Endodermal cell (in vitro differentiated cells): ENCODE results near the gene TMX1. TPM values are rescaled to one million over a fixed set of nuclear protein-coding genes. Genes with fewer than 3 reads are reported as not detected.
A peak's percentile ranks its signal among the peaks of the same experiment; 100 is the strongest.

ENCODE experiments used
- DNase-seq: peaks from one replicate; pipeline ENCODE4 v3.0.0-alpha.2; 2017
- H3K27ac ChIP-seq: 2 replicates; pipeline ENCODE4 v1.5.1; 2013; ENCODE audit warnings: mild to moderate bottlenecking, low read depth, low read length, moderate library complexity
- H3K27me3 ChIP-seq: 2 replicates; pipeline ENCODE4 v1.6.1; 2013; ENCODE audit warnings: mild to moderate bottlenecking, low read length, moderate library complexity; ENCODE audit not compliant: insufficient read depth, control insufficient read depth, poor library complexity, severe bottlenecking
- H3K36me3 ChIP-seq: 2 replicates; pipeline ENCODE4 v1.7.0; 2013; ENCODE audit warnings: mild to moderate bottlenecking, low read length, moderate library complexity; ENCODE audit not compliant: control insufficient read depth, insufficient read depth
- H3K4me1 ChIP-seq: one replicate; pipeline ENCODE4 v1.7.0; 2013; ENCODE audit warnings: low read length; ENCODE audit not compliant: control insufficient read depth, insufficient read depth
- H3K4me3 ChIP-seq: 2 replicates; pipeline ENCODE4 v1.5.1; 2013; ENCODE audit warnings: mild to moderate bottlenecking, low read length, moderate library complexity
- H3K9ac ChIP-seq: 2 replicates; pipeline ENCODE4 v1.6.1; 2013; ENCODE audit warnings: mild to moderate bottlenecking, low read length, moderate library complexity; ENCODE audit not compliant: poor library complexity, severe bottlenecking; ENCODE audit errors: extremely low read depth
- H3K9me3 ChIP-seq: 2 replicates; pipeline ENCODE4 v1.6.1; 2013; ENCODE audit warnings: mild to moderate bottlenecking, low read length, moderate library complexity; ENCODE audit not compliant: control insufficient read depth
- H3K27ac Mint-ChIP-seq: 2 replicates; pipeline ENCODE4 v1.8.0; 2020; ENCODE audit warnings: mixed read lengths
- H3K27me3 Mint-ChIP-seq: 2 replicates; pipeline ENCODE4 v1.8.0; 2021; ENCODE audit warnings: mild to moderate bottlenecking, mixed read lengths; ENCODE audit not compliant: insufficient read depth
- H3K36me3 Mint-ChIP-seq: 2 replicates; pipeline ENCODE4 v1.8.0; 2020; ENCODE audit warnings: low read depth, mixed read lengths
- H3K4me1 Mint-ChIP-seq: 2 replicates; pipeline ENCODE4 v1.8.0; 2020; ENCODE audit warnings: mixed read lengths
- H3K4me3 Mint-ChIP-seq: 2 replicates; pipeline ENCODE4 v1.8.0; 2020; ENCODE audit warnings: mild to moderate bottlenecking, moderate library complexity, mixed read lengths
- H3K9me3 Mint-ChIP-seq: 2 replicates; pipeline ENCODE4 v1.8.0; 2020; ENCODE audit warnings: mild to moderate bottlenecking, mixed read lengths
- CTCF ChIP-seq: fragments of 200-600 bp; sonication (generic); conservative IDR thresholded peaks from 2 replicates; pipeline ENCODE4 v1.5.0; 2021; ENCODE audit warnings: antibody characterized with exemption, mild to moderate bottlenecking
- WGBS, 2 experiments: methylation state at CpG; one replicate each; pipeline versions ENCODE4 v1.1.5 to v1.1.7; 2013; ENCODE audit warnings: missing lambda C conversion rate in 2 of 2, mixed read lengths in 1 of 2; ENCODE audit not compliant: insufficient coverage in 1 of 2, insufficient read length in 1 of 2; 5-methylcytosine and 5-hydroxymethylcytosine counted together
- total RNA-seq, 2 donors: library from RNA; stranded (reverse); fragmentation: NEBNext Ultra II Directional in 1 of 2; extraction: Animal tissue kit (Norgen Biotek cat#: 25700) in 1 of 2; gene quantifications; 2 replicates in 1 of 2; 3 replicates in 1 of 2; pipeline ENCODE4 v1.2.1, GENCODE V29; 2021

The TMX1 gene
- total RNA-seq, 2 donors from 2014 or later: 28.8 to 36.1 TPM

DNA sequence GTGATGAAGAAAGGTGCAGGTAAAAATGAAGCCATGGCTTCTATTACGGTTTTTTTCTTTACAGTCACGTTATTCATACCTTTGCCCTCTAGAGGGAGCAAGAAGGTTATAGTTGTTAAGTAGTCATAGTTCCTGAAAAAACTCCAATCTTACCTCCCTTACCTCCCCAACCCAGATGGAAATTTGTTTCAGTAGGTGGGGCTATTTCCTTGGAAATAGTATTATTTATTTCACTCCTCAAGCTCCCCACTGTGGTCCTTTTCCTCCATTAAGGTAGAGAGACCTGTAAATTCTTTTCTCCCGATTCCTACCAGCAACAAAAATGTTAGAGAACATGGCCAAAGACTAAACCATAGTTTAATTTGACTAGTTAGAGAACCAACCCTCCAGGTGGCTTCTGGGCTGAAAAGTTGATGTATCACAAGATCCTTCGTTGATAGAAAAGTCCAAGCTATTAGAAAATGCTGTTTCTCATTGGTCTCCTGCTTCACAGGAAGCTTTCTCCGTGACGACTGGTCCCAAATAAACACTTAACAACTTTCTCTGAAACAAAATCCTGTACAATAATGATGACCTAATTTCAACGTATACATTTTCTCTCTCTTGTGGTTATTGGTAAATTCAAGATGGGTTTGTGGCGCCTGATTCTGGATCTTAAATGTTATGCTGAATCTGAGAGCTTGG, 43.5 kb downstream of the TMX1 start:
- Mint-ChIP-seq H3K36me3 (peaks cover 1% of the 10 kb centered on the region), H3K27me3 (no peaks in the 10 kb centered on the region), H3K4me3 (no peak overlapping the region), H3K9me3 (no peaks in the 10 kb centered on the region), H3K4me1 (peaks cover 2% of the 10 kb centered on the region), H3K27ac (no peak overlapping the region)
- no peaks in the 10 kb centered on the region for H3K4me1 ChIP-seq
- DNase-seq: no peak
- no peak overlapping the region for H3K27ac ChIP-seq
- no peaks in the 10 kb centered on the region for H3K36me3 ChIP-seq
- no peak overlapping the region for H3K4me3 ChIP-seq
- WGBS, 2 experiments: 95 to 100% methylated on average over 1 to 6 of the region's 8 CpGs
- H3K27me3 ChIP-seq: no peaks in the 10 kb centered on the region
- TF ChIP-seq CTCF: peak; percentile 91
- H3K9ac ChIP-seq: no peak overlapping the region
- no peaks in the 10 kb centered on the region for H3K9me3 ChIP-seq

- TF ChIP-seq CTCF: no peak
- peaks cover 1% of the 10 kb centered on the region for H3K36me3 Mint-ChIP-seq
- no peak overlapping the region for H3K4me3 Mint-ChIP-seq
- Histone ChIP-seq H3K4me3 (no peak overlapping the region), H3K36me3 (no peaks in the 10 kb centered on the region), H3K27ac (no peak overlapping the region), H3K9ac (no peak overlapping the region), H3K4me1 (no peaks in the 10 kb centered on the region), H3K27me3 (no peaks in the 10 kb centered on the region), H3K9me3 (no peaks in the 10 kb centered on the region)
- peaks cover 2% of the 10 kb centered on the region for H3K4me1 Mint-ChIP-seq
- no peaks in the 10 kb centered on the region for H3K9me3 Mint-ChIP-seq
- no peak for DNase-seq
- H3K27me3 Mint-ChIP-seq: no peaks in the 10 kb centered on the region
- no peak overlapping the region for H3K27ac Mint-ChIP-seq
These were observed 44.2 kb downstream of the TMX1 start for GRCh38 chr14:51284241-51284640.

DNA sequence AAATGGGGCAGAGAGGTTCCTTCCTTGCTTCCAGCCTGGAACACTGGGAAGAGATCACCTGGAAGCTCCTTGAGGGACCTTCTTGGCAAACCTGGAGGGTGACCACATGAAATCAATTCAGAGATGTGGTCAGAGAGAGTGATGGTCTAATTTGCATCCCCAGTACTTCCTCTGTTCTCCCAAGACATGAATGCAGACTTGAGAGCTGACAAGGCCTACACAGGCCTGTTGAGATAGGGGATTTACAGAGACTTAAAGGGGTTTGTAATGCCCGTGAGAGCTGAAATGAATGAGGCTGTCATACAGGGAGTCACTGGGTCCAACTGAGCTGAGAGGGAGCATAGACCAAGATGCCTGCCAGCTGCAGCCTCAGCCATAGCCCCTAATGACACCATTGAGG, 45.1 kb downstream of the TMX1 start:
- H3K36me3 ChIP-seq: no peaks in the 10 kb centered on the region
- H3K9me3 ChIP-seq: no peaks in the 10 kb centered on the region
- no peak overlapping the region for H3K27ac ChIP-seq
- H3K4me1 Mint-ChIP-seq: peaks cover 2% of the 10 kb centered on the region
- H3K9me3 Mint-ChIP-seq: no peaks in the 10 kb centered on the region
- H3K9ac ChIP-seq: no peak overlapping the region
- DNase-seq: no peak
- H3K36me3 Mint-ChIP-seq: peaks cover 1% of the 10 kb centered on the region
- WGBS, 2 experiments: 87 to 100% methylated on average over 1 of the region's 1 CpG
- no peaks in the 10 kb centered on the region for H3K4me1 ChIP-seq
- no peak overlapping the region for H3K4me3 ChIP-seq
- no peak overlapping the region for H3K27ac Mint-ChIP-seq
- no peaks in the 10 kb centered on the region for H3K27me3 ChIP-seq
- no peak for TF ChIP-seq CTCF
- H3K27me3 Mint-ChIP-seq: no peaks in the 10 kb centered on the region
- no peak overlapping the region for H3K4me3 Mint-ChIP-seq
